Astrocyte (in vitro differentiated cells and primary cell): ENCODE measurements around the gene CIITA. TPM values are rescaled to one million over a fixed set of nuclear protein-coding genes. Genes with fewer than 3 reads are reported as not detected.

Experiments used
- DNase-seq: peaks from one replicate; pipeline ENCODE4 v3.0.0-alpha.2; 2010; ENCODE audit warnings: low read depth
- FAIRE-seq: peaks from 2 replicates; lab custom pipeline; 2011; peaks lifted over from hg19 to GRCh38; lab: Jason Lieb, UNC
- H2AFZ ChIP-seq: 2 replicates; pipeline ENCODE4 v1.6.0; 2012; ENCODE audit warnings: low read depth, low read length, inconsistent platforms
- H3K27ac ChIP-seq: 2 replicates; pipeline ENCODE4 v1.5.1; 2011; ENCODE audit warnings: low read depth, low read length, inconsistent platforms
- H3K27me3 ChIP-seq: 2 replicates; pipeline ENCODE4 v1.6.0; 2011; ENCODE audit warnings: low read length, inconsistent platforms; ENCODE audit not compliant: insufficient read depth
- H3K36me3 ChIP-seq: 2 replicates; pipeline ENCODE4 v1.5.1; 2011; ENCODE audit warnings: low read length, inconsistent platforms; ENCODE audit not compliant: insufficient read depth
- H3K4me1 ChIP-seq: 2 replicates; pipeline ENCODE4 v1.5.1; 2011; ENCODE audit warnings: low read length, inconsistent platforms; ENCODE audit not compliant: insufficient read depth
- H3K4me2 ChIP-seq: 2 replicates; pipeline ENCODE4 v1.6.0; 2012; ENCODE audit warnings: low read length, inconsistent platforms
- H3K4me3 ChIP-seq: 2 replicates; pipeline ENCODE4 v1.5.1; 2011; ENCODE audit warnings: low read depth, mild to moderate bottlenecking, low read length, inconsistent platforms; ENCODE audit not compliant: insufficient read depth
- H3K79me2 ChIP-seq: 2 replicates; pipeline ENCODE4 v1.6.0; 2012; ENCODE audit warnings: mild to moderate bottlenecking, low read length, inconsistent platforms; ENCODE audit not compliant: insufficient read depth
- H3K9ac ChIP-seq: 2 replicates; pipeline ENCODE4 v1.6.0; 2012; ENCODE audit warnings: mild to moderate bottlenecking, low read length, inconsistent platforms
- H3K9me3 ChIP-seq: 2 replicates; pipeline ENCODE4 v1.5.1; 2012; ENCODE audit warnings: low read depth, mild to moderate bottlenecking, low read length, inconsistent platforms; ENCODE audit not compliant: insufficient read depth
- H4K20me1 ChIP-seq: 2 replicates; pipeline ENCODE4 v1.6.0; 2012; ENCODE audit warnings: low read length, inconsistent platforms; ENCODE audit not compliant: insufficient read depth
- H3K27ac Mint-ChIP-seq: one replicate; pipeline ENCODE4 v1.8.0; 2021; ENCODE audit warnings: mild to moderate bottlenecking, mixed read lengths; ENCODE audit not compliant: unreplicated experiment
- H3K27me3 Mint-ChIP-seq: one replicate; pipeline ENCODE4 v1.8.0; 2021; ENCODE audit warnings: low read depth, mixed read lengths; ENCODE audit not compliant: unreplicated experiment
- H3K36me3 Mint-ChIP-seq: one replicate; pipeline ENCODE4 v1.8.0; 2021; ENCODE audit warnings: low read depth, mixed read lengths; ENCODE audit not compliant: unreplicated experiment
- H3K4me1 Mint-ChIP-seq: one replicate; pipeline ENCODE4 v1.8.0; 2021; ENCODE audit warnings: low read depth, mixed read lengths; ENCODE audit not compliant: unreplicated experiment
- H3K4me3 Mint-ChIP-seq: one replicate; pipeline ENCODE4 v1.8.0; 2021; ENCODE audit warnings: mild to moderate bottlenecking, moderate library complexity, mixed read lengths; ENCODE audit not compliant: unreplicated experiment
- H3K9me3 Mint-ChIP-seq: one replicate; pipeline ENCODE4 v1.8.0; 2021; ENCODE audit warnings: mild to moderate bottlenecking, mixed read lengths; ENCODE audit not compliant: unreplicated experiment
- EZH2 ChIP-seq: IDR thresholded peaks from 2 replicates; pipeline ENCODE4 v1.6.1; 2012; ENCODE audit warnings: mild to moderate bottlenecking, low read length, inconsistent platforms; ENCODE audit not compliant: insufficient read depth
- total RNA-seq: library from RNA; stranded (reverse); gene quantifications from 2 replicates; pipeline ENCODE4 v1.2.1, GENCODE V29; 2021
- TF ChIP-seq, protein P1 (sequence below): IDR thresholded peaks from 2 replicates; pipeline ENCODE4 v1.5.1; 2011; ENCODE audit warnings: low read depth, mild to moderate bottlenecking, inconsistent platforms, low read length, moderate library complexity; ENCODE audit not compliant: insufficient read depth

CIITA gene
- total RNA-seq, 1 donor from 2014 or later = not detected

DNA sequence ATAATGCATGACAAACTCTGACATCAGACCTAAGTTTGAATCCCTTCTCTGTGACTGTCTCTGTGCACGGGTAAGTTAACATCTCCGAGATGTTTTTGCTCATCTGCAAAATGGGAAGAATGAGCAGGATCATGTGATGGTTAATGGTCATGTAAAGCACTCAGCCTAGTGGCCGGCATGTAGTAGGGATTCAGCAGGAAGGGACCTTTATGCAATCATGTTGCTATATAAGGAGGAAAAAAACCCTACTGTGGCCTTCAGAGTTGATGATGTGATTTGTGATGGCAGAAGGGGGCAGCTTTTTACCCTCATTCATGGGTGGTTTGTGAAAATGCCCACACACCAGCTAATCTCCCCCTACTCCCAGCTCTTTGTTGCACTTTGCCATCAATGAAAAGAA lies 91.5 kb downstream of the CIITA start:
- peaks cover 2% of the 10 kb centered on the region for H3K36me3 ChIP-seq
- H3K9ac ChIP-seq = no peak overlapping the region
- Mint-ChIP-seq H3K9me3 (no peaks in the 10 kb centered on the region), H3K36me3 (peaks cover 21% of the 10 kb centered on the region), H3K4me1 (peaks cover 19% of the 10 kb centered on the region), H3K27me3 (no peaks in the 10 kb centered on the region), H3K4me3 (no peak overlapping the region), H3K27ac (no peak overlapping the region)
- peaks cover 11% of the 10 kb centered on the region for H3K4me1 ChIP-seq
- H3K9me3 ChIP-seq = no peaks in the 10 kb centered on the region
- H3K4me3 ChIP-seq = no peak overlapping the region
- no peaks in the 10 kb centered on the region for H3K79me2 ChIP-seq
- TF ChIP-seq EZH2 = no peak
- TF ChIP-seq, protein P1, sequence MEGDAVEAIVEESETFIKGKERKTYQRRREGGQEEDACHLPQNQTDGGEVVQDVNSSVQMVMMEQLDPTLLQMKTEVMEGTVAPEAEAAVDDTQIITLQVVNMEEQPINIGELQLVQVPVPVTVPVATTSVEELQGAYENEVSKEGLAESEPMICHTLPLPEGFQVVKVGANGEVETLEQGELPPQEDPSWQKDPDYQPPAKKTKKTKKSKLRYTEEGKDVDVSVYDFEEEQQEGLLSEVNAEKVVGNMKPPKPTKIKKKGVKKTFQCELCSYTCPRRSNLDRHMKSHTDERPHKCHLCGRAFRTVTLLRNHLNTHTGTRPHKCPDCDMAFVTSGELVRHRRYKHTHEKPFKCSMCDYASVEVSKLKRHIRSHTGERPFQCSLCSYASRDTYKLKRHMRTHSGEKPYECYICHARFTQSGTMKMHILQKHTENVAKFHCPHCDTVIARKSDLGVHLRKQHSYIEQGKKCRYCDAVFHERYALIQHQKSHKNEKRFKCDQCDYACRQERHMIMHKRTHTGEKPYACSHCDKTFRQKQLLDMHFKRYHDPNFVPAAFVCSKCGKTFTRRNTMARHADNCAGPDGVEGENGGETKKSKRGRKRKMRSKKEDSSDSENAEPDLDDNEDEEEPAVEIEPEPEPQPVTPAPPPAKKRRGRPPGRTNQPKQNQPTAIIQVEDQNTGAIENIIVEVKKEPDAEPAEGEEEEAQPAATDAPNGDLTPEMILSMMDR = no peak
- H3K27me3 ChIP-seq = no peaks in the 10 kb centered on the region
- FAIRE-seq = no peak
- no peak overlapping the region for H3K27ac ChIP-seq
- DNase-seq = no peak
- H4K20me1 ChIP-seq = peaks cover 12% of the 10 kb centered on the region
- no peak overlapping the region for H3K4me2 ChIP-seq
- no peak overlapping the region for H2AFZ ChIP-seq

DNA sequence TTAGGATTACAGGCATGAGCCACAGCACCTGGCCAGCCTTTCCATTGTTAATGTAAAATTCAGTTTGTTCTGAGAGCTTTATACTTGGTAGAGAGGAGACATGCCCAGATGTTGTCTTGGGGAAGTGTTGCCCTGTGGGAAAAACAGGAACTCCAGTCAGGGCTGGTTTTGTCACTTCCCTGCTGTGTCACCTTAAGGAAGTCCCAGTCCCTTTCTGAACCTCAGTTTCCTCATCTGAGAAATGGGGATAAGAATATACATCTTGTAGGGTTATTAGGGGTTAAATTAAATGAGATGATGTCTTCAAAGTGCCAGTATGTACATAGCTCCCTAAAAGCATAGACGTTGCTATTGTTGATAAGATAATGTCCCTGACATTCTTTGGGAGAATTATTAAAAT lies 92.6 kb downstream of the CIITA start:
- TF ChIP-seq, protein P1 = no peak
- TF ChIP-seq EZH2 = no peak
- no peak for FAIRE-seq
- peaks cover 9% of the 10 kb centered on the region for H4K20me1 ChIP-seq
- H3K4me1 Mint-ChIP-seq = peaks cover 12% of the 10 kb centered on the region
- no peak overlapping the region for H3K27ac Mint-ChIP-seq
- H3K79me2 ChIP-seq = no peaks in the 10 kb centered on the region
- H3K27me3 Mint-ChIP-seq = no peaks in the 10 kb centered on the region
- no peak overlapping the region for H3K9ac ChIP-seq
- no peaks in the 10 kb centered on the region for H3K9me3 ChIP-seq
- no peaks in the 10 kb centered on the region for H3K9me3 Mint-ChIP-seq
- H3K4me3 Mint-ChIP-seq = no peak overlapping the region
- H2AFZ ChIP-seq = no peak overlapping the region
- H3K4me3 ChIP-seq = no peak overlapping the region
- no peak overlapping the region for H3K27ac ChIP-seq
- H3K36me3 Mint-ChIP-seq = peaks cover 19% of the 10 kb centered on the region
- DNase-seq = no peak
- peaks cover 6% of the 10 kb centered on the region for H3K4me1 ChIP-seq
- H3K27me3 ChIP-seq = no peaks in the 10 kb centered on the region
- H3K4me2 ChIP-seq = no peak overlapping the region
- H3K36me3 ChIP-seq = no peaks in the 10 kb centered on the region

- Mint-ChIP-seq H3K27ac (no peak overlapping the region), H3K27me3 (no peaks in the 10 kb centered on the region), H3K4me3 (no peak overlapping the region), H3K4me1 (peaks cover 7% of the 10 kb centered on the region), H3K9me3 (no peaks in the 10 kb centered on the region), H3K36me3 (peaks cover 19% of the 10 kb centered on the region)
- H3K9me3 ChIP-seq = no peaks in the 10 kb centered on the region
- TF ChIP-seq EZH2 = no peak
- TF ChIP-seq, protein P1 = no peak
- H3K4me3 ChIP-seq = no peak overlapping the region
- H3K9ac ChIP-seq = no peak overlapping the region
- DNase-seq (peak; percentile 44), FAIRE-seq (no peak)
- peaks cover 6% of the 10 kb centered on the region for H3K4me1 ChIP-seq
- H3K27me3 ChIP-seq = no peaks in the 10 kb centered on the region
- no peak overlapping the region for H2AFZ ChIP-seq
- H3K27ac ChIP-seq = no peak overlapping the region
- no peak overlapping the region for H3K4me2 ChIP-seq
- H4K20me1 ChIP-seq = peaks cover 9% of the 10 kb centered on the region
- no peaks in the 10 kb centered on the region for H3K36me3 ChIP-seq
- no peaks in the 10 kb centered on the region for H3K79me2 ChIP-seq
Measured at GRCh38 chr16:10970065-10970464, 93.1 kb downstream of the CIITA start.
